Activated CD4-positive, alpha-beta T cell treated with anti-CD3 and anti-CD28 coated beads, Interleukin-2, Interleukin-4, amounts not matched to agents 100 ng/mL and 50 ng/mL, durations not matched to agents 16 hours and 8 hours (primary cell): ENCODE results near the gene SNRNP48.

Experiments
- DNase-seq: peaks from one replicate; pipeline ENCODE4 v3.0.0-alpha.2; 2020; ENCODE audit warnings: low spot score

Gene SNRNP48, protein sequence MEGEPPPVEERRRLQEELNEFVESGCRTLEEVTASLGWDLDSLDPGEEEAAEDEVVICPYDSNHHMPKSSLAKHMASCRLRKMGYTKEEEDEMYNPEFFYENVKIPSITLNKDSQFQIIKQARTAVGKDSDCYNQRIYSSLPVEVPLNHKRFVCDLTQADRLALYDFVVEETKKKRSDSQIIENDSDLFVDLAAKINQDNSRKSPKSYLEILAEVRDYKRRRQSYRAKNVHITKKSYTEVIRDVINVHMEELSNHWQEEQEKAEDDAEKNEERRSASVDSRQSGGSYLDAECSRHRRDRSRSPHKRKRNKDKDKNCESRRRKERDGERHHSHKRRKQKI

DNA sequence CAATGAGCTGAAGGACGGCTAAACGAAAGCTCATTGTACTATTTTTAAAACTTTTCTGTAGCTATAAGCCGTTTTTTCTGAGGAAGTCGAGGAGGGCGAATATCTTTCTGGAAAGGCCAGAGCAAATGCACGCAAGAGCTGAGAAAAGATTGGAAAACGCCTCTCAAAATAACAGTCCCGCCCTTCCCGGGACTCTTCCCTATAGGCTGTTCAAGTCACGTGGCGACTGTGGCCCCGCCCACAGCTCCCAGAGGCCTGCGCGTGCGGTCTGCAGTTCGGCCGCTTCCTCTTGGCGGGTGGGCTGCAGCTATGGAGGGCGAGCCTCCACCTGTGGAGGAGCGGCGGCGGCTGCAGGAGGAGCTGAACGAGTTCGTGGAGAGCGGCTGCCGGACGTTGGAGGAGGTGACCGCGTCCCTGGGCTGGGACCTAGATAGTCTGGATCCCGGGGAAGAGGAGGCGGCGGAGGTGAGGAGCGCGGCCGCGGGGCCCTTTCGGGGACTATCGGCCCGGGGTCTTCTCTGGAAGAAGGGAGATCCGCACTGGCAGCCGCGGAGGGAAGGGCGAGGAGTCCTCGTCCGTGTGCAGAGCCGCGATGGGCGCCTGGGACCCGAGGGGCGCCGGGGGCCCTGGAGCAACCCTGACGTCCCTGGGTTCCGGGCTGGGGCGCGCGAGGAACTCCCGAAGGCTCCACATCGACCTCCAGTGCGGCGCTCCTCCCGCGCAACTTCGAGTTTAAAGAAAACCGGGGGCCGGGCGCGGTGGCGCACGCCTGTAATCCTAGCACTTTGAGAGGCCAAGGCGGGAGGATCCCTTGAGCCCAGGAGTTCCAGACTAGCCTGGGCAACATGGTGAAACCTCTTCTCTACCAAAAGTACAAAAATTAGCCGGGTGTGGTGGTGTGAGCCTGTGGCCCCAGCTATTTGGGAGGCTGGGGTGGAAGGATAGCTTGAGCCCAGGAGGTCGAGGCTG, at the start of gene SNRNP48:
Gene SNRNP48 (plus strand): TSS at position 250 of the 969 bp plus-strand sequence. CDS start 60 bp downstream, at position 310.
- DNase-seq: peak; percentile 91

DNA sequence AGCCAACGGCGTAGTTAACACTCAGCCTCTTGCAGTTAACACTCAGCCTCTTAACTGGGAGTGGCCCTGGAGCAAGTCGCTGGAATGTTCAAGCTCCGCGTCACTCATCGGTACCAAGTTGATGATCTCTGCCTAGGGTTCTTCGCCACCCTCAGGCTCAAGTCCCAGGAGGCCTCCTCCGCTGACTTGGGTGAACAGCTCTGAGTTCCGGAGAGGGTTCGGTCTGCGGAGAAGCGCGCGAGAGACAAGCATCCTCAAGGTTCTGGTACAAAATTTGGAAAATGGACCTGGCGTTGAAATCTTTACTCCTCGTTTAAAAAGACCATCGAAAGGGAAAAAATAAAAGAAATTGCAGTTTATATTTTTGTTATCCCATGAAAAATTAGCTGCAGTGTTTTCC, 49.4 kb upstream of the SNRNP48 start:
- DNase-seq: no peak

DNA sequence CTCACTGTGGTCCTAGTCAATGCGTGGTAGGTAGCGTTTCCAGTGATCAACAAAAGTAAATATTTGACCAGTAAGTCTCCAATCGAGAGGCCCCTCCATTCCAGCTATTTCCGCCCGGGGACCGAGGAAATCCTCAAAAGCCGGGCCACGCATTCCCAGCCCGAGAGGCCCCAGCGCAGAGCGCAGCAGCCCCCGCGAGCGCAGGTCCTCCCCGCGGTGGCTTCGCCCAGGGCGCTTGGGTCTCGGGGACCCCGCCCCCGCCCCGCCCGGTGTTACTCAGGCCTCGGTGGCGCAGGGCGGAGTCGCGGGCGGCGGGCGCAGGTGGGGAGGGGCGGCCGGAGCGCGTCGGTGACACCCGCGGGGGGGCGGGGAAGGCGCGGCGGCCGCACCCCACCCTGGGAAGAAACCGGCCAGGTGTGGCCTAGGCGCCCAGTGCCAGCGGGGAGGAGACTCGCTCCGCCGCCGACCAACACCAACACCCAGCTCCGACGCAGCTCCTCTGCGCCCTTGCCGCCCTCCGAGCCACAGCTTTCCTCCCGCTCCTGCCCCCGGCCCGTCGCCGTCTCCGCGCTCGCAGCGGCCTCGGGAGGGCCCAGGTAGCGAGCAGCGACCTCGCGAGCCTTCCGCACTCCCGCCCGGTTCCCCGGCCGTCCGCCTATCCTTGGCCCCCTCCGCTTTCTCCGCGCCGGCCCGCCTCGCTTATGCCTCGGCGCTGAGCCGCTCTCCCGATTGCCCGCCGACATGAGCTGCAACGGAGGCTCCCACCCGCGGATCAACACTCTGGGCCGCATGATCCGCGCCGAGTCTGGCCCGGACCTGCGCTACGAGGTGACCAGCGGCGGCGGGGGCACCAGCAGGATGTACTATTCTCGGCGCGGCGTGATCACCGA, 48.6 kb upstream of the SNRNP48 start, which contains the start of gene DSP:
Gene DSP (plus strand): TSS at position 497 of the 890 bp plus-strand sequence. CDS start 245 bp downstream, at position 742.
- DNase-seq: peak; percentile 6

DNA sequence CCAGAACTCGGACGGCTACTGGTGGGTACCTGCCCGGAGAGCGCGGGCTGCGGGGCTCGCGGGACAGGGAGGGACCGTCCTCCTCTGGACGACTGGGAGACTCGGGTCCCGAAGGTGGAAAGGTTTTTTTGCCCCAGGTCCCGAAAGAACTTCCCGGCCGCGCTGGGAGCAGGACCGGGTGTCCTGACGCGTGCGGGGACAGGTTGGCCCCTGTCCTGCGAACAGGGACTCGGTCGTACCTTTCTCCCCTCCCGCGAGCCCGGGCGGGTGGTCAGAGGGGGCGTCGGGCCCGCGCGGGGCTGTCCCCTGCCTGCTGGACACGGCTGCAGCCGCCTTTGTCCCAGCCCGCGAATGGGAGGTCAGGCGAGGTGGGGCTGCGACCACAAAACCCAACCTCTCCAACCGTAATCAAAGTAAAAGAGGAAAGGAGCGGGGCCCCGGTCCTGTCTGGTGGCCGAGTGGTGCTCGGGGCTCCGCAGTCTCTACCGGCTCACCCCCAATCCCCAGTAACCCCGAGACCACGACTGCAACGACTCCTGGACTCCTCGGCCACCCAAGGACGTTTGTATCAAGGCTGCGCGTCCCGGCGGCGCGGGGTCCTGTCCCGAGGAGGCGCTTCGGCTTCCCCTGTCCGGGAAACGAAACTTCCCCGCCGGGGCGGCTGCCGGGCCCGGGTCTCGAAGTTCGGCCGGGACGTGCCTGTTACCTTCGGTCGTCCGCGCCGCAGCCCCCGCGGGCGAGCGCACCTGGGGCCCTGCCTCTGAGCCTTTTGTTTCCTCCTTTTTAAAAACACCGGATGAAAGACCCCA, 47.7 kb upstream of the SNRNP48 start:
- DNase-seq: no peak

DNA sequence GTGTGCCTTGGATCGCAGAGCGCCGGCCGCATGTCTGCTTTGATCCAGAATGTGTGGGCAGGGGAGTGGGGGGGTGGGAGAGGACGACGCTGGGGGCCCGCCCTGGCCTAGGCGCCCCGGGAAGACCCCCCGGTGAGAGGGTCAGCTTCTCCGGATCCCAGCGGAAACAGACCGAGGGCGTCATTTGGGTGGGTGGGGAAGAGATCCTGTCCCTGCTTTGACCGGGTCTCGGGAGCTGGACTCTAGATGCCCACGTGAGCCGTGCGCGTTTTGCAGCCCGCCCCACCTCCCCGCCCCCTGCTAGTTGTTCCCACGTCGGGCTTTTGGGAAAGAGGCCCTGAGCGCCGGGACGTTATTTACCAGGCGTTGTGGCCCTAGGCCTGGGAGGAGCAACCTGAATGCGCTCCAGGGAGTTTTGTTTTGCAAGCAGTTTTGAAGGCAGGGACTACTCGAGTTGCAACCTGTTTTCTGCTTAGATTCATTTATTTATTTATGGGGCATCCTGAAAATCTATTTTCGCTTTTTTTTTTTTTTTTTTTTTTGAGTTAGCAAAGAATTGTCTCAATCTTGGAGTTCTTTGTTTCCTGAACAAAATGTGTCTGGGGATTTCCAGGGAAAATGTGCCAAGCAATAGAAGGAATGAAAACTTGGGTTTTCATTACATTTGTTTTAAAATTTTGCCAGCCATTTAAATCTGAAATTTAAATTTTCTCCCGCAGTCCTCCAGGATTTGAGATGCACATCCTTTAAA, 46.9 kb upstream of the SNRNP48 start:
- DNase-seq: no peak

DNA sequence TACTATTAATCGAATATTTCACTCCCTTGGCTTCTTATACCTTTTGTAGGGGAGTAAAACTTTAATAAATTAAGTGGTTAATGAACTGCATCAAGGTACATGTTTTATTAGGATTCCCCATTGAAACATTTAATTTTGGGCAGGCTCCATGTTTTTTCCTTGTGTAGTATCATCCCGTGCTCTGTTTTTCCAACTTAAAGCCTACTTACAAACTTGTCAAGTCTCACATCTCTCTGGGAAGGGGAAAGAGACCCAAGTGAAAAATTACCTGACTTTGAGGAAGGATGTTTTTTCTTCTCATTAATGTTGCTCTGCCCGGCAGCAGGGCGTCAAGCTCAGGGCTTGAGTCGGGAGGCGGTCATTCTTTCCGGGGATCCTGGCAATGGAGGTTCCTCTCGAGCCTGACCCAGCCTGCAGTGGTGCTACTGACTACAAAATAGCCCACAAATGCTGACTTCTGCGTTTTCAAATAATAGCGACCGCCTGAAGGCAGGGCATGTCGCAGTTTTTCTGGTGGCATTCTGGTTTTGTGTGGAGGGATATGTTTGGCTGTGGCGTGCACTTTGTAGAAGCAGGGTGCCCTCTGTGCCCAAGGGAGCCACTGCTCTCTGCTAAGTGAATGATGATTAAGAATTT, 46.1 kb upstream of the SNRNP48 start:
- DNase-seq: no peak

DNA sequence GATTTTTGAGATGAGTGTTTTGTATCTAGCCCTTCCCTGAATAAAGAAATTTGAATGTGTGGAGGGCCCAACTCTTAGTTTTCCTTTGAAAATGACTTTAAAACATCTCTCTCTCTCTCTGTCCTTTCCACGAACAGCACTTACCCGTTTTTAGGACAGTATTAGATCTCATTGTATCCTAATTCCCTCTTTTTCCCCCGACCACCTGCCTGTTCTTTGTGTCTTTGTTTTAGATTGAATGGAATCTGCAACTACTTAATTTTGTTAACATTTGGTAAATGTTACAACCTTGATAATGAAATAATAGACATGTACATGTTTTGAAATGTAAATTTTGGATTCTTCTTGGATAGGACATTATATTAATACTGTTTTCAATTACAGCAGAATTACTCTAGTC, 45.4 kb upstream of the SNRNP48 start:
- no peak for DNase-seq

DNA sequence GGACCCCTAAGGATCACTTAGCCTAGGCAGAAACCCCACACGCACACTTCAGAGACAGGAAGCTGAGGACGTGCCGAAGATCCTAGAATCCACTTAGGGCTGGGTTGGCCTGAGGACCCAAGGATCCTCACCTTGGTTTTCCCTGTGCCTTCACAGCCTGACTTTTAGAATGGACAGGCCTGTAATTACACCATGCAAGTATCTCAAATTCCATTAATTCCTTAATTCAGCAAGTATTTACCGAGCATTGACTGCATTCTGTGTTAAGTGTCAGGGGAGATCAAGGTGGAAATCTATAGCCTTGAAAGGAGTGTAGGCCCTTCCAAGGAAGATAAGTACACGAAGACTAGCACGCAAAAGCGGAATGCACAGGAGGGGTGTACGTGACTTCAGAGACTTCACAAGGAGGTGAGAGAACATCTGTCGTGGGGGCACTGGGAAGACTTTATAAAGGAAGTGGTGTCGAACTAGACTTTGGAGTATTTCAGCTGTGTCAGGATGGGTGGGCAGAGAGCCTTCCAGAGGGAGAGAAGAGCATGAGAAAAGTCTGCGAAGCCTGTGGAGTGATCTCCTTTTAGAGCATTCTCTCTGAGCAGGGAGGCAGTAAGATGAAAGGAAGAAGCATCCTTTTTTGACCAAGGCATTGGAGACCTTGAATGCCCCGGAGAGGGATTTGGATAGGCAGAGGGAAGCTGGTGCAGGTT, 44.5 kb upstream of the SNRNP48 start:
- no peak for DNase-seq

DNA sequence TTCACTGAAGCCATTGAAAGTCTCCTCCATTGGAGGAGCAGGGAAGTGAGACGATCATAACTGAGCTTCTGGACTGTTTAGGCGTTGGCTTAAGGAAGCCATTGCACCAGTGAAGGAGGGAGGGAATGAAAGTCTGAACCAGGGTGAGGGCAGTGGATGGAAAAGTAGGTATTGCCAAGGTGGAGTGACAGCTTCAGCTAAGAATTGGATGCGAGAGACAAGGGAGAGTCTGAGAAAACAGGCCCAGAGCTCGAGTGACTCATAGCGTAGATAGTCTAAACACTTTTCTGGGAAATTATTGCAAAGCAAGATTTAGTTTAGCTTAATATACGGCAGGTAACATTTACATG, 44.0 kb upstream of the SNRNP48 start:
- DNase-seq: no peak

DNA sequence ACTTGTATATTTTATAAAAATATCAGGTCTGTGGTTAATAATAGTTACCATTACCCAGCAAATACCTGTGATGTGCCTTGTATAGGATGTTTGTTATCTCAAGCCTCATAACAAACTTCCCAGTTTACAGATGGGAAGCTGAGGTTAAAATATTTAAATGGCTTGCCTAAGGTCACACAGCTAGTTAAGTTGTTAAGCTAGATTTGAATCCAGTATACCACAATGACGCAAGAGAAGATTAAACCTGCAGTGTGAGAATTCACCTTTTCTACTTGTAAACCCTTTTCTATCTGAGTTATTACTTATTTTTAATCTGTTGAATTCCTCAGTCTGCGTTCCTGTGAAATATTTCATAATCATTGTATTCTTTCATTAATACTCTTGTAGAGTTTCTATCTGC, 43.6 kb upstream of the SNRNP48 start:
- no peak for DNase-seq

DNA sequence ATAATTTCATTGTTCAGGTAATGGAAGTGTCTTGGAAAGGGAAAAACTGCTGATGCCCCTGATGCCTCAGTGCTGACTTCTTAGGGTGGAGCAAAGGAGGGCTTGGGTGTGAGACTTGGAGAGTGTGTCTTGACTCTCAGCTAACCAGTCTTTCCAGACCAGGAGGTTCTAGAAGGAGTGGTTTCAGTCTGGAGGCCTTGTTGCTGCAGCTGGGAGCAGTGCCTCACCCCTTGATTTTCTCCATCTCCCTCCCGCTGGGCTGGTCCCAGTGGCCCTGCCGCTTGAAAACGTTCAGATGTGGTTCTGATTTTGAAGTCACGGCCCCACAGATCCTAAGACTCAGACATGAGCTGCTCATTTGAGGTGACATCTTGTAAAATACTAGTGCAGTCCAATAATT, 43.1 kb upstream of the SNRNP48 start:
- no peak for DNase-seq

DNA sequence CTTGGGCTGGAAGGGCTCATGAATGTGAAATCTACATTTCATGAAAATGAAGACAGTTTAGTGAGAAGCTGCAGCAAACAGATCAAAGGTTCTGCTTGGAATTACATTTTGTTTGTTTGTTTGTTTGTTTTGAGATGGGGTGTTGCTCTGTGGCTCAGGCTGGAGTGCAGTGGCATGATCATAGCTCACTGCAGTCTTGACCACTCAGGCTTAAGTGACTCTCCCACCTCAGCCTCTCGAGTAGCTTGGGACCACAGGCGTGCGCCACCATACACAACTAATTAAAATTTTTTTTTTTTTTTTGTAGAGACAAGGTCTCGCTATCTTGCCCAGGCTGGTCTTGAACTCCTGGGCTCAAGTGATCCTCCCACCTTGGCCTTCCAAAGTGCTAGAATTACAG, 42.7 kb upstream of the SNRNP48 start:
- no peak for DNase-seq

DNA sequence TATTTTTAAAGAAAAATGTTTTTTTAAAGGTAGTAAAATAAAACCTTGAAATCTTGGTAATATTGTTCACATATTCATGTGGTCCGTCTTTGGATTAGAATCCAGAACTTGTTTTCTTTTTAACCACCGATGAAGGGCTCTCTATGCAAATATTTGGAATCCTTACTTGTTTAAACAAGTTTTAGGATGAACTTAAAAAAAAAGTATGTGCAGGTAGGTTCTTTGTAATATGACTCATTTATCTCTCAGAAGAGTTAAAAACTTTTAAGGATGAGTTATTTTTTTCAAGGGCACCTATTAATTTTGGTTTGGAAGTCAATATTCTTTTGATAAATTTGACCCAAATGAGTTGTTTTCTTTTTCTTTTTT, 39.6 kb upstream of the SNRNP48 start:
- DNase-seq: no peak

DNA sequence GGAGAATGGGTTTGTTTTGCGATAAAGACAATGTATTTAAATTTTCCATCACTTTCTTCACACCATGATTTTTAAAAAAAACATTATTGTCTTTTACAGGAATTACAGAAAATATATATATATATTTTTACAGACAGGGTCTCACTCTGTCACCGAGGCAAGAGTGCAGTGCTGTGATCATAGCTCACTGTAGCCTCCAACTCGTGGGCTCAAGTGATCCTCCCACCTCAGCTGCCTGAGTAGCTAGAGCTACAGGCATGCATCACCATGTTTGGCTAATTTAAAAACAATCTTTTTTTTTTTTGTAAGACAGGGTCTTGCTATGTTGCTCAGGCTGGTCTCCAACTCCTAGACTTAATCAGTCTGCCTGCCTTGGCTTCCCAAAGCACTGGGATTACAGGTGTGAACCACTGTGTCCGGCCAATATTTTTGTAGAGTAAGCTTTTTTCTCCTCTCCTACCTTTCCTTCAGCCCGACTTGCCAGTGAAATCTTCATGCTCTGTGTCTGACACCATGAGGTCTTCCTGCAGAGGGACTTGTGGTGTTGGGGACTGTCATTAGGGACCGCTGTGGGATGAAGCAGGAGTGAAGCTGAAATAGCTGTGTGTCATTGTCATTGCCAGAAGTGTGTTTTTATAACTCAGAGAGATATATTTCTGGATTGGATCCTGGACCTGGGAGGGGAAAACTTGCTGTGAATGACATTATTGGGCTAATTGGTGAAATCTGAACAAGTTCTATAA, 35.3 kb upstream of the SNRNP48 start:
- no peak for DNase-seq

DNA sequence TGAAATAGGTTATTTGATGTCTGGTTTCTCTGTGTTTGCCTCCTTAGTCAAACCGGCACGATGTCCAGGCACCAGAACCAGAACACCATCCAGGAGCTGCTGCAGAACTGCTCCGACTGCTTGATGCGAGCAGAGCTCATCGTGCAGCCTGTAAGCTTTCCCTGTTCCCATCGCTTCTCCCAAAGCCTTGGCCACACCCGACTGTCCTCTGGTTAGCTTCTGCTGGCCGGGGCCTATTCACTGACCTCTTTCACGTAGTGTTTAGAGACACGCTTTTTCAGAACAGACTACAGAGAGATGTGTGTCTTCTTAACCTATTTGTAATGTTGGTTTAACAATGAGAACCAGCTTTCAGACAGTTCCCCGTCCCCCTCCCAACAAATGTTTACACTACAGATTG, 34.3 kb upstream of the SNRNP48 start:
- DNase-seq: no peak

DNA sequence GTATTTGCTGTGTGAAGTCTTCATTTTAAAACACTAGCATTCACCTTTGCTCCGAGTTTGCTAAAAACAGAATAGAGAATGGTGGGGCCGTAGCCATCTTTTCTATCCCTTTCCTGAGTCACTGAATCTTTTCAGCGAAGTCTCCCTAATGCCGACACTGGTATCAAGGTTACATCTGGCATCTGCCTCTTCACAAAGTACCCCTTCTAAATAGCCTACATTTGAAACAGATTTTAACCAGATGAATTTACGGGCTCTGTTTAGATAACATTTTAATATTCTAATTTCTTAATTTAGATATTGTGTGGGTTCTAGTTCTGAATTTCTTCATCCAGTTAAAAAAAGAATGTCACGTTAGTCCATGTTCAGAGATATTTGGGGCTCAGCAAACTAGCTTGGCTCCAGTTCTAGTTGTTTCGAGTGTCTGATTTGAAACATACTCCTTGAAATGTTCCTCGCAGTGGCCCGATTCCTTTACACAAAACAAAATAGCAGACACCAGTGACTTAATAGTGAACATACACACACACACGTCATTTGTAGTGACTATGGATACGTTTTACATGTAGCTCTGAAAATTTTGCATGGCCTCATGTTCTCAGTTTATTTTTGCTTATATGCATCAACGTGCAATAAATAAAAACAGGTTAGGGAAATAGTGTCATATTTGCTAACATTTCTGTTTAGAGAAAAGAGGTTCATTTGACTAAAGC, 33.4 kb upstream of the SNRNP48 start:
- DNase-seq: no peak

DNA sequence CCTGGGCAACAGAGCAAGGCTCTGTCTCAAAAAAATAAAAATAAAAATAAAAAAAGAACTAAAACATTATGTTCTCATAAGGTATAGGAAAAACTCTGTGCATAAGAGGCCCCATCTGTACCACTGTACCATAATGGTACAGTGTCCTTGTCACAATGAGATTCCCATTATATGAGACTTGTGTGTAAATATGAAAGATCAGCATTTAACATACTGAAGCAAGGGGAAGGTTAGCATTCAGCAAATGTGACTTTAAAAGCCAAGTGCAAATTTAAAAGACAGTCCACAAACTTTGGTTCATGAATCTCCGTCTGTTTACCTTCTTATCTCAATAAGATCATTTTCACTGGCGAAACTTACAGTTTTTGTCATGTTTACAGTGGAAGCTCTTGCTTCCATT, 32.3 kb upstream of the SNRNP48 start:
- DNase-seq: no peak

DNA sequence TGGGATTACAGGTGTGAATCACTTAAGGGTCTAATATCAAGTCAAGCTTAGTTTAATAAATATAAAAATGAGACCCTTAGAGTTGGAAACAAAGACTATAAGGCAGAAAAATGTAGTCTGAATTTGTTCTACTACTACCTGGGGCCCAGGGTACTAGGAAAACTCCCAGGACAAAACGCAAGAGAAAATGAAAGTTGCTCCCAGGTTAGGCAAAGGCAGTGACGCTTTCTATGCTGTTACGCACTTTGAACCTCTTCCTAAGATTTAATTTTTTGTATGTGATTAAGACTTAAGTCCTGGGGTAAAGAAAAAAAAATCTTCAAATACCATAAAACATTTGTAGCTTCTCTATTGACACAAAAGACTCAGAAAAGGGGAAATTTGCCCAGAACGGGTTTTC, 31.2 kb upstream of the SNRNP48 start:
- DNase-seq: no peak
